BJ (cell line): ENCODE measurements around the gene DVL2. TPM values are rescaled to one million over a fixed set of nuclear protein-coding genes. Genes with fewer than 3 reads are reported as not detected.

Experiments
- CTCF ChIA-PET: fragments of 350-600 bp; formaldehyde crosslinking; extraction: SDS; loops from one replicate; lab custom pipeline; 2021; ENCODE audit warnings: antibody characterized with exemption, inconsistent platforms; lab: Yijun Ruan, JAX
- POLR2A ChIA-PET: fragments of 300-600 bp; sonication (Branson Sonifier 250); formaldehyde crosslinking; extraction: SDS; loops from one replicate; lab custom pipeline; 2021; ENCODE audit warnings: antibody characterized with exemption; lab: Charles Lee
- DNase-seq: peaks from one replicate; pipeline ENCODE4 v3.0.0-alpha.2; 2011; ENCODE audit warnings: low read depth
- H3K27me3 ChIP-seq: 2 replicates; pipeline ENCODE4 v1.6.0; 2011; ENCODE audit warnings: low read length; ENCODE audit not compliant: control insufficient read depth, insufficient read depth
- H3K36me3 ChIP-seq: 2 replicates; pipeline ENCODE4 v1.5.1; 2011; ENCODE audit warnings: low read length; ENCODE audit not compliant: control insufficient read depth, insufficient read depth
- H3K4me3 ChIP-seq: 2 replicates; pipeline ENCODE4 v1.5.1; 2011; ENCODE audit warnings: low read depth, mild to moderate bottlenecking, control low read depth, low read length
- CTCF ChIP-seq: IDR thresholded peaks from 2 replicates; pipeline ENCODE4 v1.5.1; 2011; ENCODE audit warnings: low read depth, mild to moderate bottlenecking, control low read depth, inconsistent platforms, low read length, moderate library complexity; ENCODE audit not compliant: insufficient read depth
- polyA plus RNA-seq: library from polyadenylated mRNA; depleted of rRNA; stranded (reverse); fragments of >200 nt; gene quantifications from 2 replicates; pipeline ENCODE4 v1.2.3, GENCODE V29; 2011

DVL2 gene
- polyA plus RNA-seq, 1 experiment = 5.0 TPM

DNA sequence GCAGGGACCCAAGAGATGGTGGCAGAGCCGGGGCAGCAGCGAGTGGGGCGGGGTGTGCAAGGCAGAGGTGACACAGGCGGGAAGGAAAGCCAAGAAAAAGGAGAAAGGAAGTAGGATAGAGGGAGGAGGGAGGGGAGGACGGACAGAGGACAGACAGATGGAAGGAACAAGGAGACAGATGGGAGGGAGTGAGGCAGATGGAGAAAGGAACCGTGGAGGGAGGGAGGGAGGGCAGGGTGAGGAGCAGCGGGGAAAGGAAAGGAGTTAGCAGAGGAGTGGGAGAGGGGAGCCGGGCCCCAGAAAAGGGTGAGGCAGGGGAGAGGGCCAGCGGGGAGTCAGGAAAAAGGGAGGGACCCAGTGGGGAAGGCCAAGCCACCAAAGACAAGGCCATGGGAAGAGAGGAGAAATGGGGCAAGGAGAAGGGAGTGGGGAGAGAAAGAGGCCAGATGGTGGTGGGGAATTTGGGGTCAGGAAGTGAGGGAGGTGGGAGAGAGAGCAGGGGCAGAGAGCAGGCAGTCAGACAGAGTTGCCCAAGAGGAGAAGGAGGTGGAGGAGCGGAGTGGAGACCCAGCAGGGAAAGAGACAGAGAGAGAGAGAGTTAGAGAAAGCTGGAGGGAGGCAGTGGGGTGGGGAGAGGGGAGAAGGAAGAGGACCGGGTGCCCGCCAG is 41.9 kb downstream of the DVL2 start:
- TF ChIP-seq CTCF = no peak
- Histone ChIP-seq H3K4me3 (no peak overlapping the region), H3K27me3 (no peaks in the 10 kb centered on the region), H3K36me3 (peaks cover 41% of the 10 kb centered on the region)
- no peak for DNase-seq
- ChIA-PET POLR2A (no interaction called here), CTCF (interaction anchor here (0.8 kb wide), 1 partner anchor 15 kb away, joined by 3 read pairs; no protein-coding TSS in a partner anchor)

GRCh38 chr17:7191571-7192270 is 42.6 kb downstream of the DVL2 start:
- no peak for DNase-seq
- TF ChIP-seq CTCF = no peak
- ChIA-PET CTCF (interaction anchor here (1.6 kb wide), 1 partner anchor 15 kb away, joined by 5 read pairs; no protein-coding TSS in a partner anchor), POLR2A (no interaction called here)
- H3K4me3 ChIP-seq = no peak overlapping the region
- H3K36me3 ChIP-seq = peaks cover 37% of the 10 kb centered on the region
- H3K27me3 ChIP-seq = no peaks in the 10 kb centered on the region

DNA sequence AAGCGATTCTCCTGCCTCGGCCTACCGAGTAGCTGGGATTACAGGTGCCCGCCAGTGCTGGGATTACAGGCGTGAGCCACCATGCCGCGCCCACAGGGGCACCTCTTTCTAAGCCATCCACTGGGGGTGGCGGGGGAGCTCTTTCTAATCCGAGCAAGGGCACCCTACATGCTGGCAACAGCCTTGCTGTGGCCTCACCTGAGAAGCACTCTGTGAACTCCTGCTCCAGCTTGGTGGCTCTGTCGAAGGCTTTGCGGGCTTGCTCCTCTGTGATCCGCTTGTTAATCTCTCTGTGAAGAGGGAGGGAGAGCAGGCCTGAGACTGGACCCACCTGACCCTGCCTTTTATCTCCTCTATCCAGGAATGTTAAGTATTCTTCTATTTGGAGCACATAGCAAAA is 43.2 kb downstream of the DVL2 start:
- ChIA-PET CTCF (interaction anchor here (1.6 kb wide), 1 partner anchor 14 kb away, joined by 5 read pairs; no protein-coding TSS in a partner anchor), POLR2A (no interaction called here)
- H3K36me3 ChIP-seq = peaks cover 31% of the 10 kb centered on the region
- H3K4me3 ChIP-seq = no peak overlapping the region
- no peaks in the 10 kb centered on the region for H3K27me3 ChIP-seq
- no peak for TF ChIP-seq CTCF
- DNase-seq = no peak

DNA sequence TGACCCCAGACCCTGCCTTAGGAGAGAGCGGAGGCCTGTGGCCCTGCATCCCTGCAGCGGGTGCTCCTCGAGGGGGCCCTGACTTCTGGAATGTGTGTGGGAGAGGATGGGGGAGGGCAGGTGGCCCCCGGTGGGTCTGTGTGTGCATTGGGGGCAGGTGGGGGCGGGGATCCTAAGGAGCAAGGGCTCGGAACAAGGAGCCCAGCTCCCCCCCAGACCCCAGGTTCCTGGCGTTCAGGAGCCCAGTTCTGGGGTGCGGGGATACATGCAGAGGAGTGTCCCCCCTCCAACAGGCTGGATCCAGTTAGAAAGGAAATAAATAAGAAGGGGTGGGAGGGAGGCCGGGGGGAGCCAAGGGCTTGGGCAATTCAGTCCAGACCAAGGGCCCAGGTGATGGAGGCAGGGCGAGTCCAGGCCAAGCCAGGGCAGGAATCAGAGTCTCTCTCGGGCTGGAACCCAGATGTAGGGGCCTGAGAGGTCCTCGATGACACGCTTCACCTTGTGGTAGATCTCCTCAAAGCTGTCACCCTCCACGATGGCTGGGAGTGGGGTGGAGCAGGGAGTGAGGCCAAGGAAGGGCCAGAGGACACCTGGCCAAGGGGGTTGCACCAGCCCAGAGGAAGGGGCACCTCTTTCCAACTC is 43.9 kb downstream of the DVL2 start:
- POLR2A ChIA-PET = no interaction called here
- CTCF ChIA-PET = interaction anchor here (1.6 kb wide), 1 partner anchor 13 kb away, joined by 5 read pairs; no protein-coding TSS in a partner anchor
- H3K27me3 ChIP-seq = no peaks in the 10 kb centered on the region
- DNase-seq = no peak
- TF ChIP-seq CTCF = no peak
- no peak overlapping the region for H3K4me3 ChIP-seq
- H3K36me3 ChIP-seq = peaks cover 27% of the 10 kb centered on the region

DNA sequence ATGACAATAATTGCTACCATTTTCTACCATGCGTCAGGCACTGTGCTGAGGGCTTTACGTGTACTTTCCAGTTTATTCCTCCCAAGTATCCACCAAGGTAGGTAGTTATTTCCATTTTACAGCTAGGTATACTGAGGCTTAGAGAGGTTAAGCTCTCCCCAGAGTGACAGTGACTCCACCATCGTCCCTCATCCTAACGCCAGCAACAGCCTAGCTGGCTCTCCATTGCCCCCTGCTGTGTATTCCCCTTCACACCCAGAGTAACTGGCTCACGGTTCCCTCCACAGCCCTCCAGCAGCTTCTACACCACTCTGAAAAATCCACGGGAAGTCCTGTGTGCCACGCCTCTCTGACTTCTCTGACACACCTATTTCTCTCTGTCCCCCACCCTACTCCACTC is 48.1 kb downstream of the DVL2 start:
- CTCF ChIA-PET = interaction anchor here (0.9 to 1.3 kb wide), 3 partner anchors 111 to 141 kb away, joined by 3 to 6 read pairs (median 3); no protein-coding TSS in a partner anchor
- POLR2A ChIA-PET = no interaction called here
- H3K4me3 ChIP-seq = no peak overlapping the region
- TF ChIP-seq CTCF = no peak
- H3K36me3 ChIP-seq = peaks cover 10% of the 10 kb centered on the region; the same call in 1 of the 2 replicates
- DNase-seq = no peak
- no peaks in the 10 kb centered on the region for H3K27me3 ChIP-seq
